ENCODE measurements around the gene ABCC1. TPM values are rescaled to one million over a fixed set of nuclear protein-coding genes. Genes with fewer than 3 reads are reported as not detected.

The ABCC1 gene
- total RNA-seq, 2 experiments from 2014 or later: 42.9 to 44.8 TPM

- TF ChIP-seq, protein P1, sequence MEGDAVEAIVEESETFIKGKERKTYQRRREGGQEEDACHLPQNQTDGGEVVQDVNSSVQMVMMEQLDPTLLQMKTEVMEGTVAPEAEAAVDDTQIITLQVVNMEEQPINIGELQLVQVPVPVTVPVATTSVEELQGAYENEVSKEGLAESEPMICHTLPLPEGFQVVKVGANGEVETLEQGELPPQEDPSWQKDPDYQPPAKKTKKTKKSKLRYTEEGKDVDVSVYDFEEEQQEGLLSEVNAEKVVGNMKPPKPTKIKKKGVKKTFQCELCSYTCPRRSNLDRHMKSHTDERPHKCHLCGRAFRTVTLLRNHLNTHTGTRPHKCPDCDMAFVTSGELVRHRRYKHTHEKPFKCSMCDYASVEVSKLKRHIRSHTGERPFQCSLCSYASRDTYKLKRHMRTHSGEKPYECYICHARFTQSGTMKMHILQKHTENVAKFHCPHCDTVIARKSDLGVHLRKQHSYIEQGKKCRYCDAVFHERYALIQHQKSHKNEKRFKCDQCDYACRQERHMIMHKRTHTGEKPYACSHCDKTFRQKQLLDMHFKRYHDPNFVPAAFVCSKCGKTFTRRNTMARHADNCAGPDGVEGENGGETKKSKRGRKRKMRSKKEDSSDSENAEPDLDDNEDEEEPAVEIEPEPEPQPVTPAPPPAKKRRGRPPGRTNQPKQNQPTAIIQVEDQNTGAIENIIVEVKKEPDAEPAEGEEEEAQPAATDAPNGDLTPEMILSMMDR (IDR thresholded peaks at IDR 0.05): no peak
- ATAC-seq (ENCODE audit: poor library complexity) (no peak), DNase-seq (no peak)
- ChIA-PET CTCF (no interaction called here), POLR2A (no interaction called here)
- Mint-ChIP-seq H3K4me1 (ENCODE audit: low read depth) (peaks cover 43% of the 10 kb centered on the region), H3K4me3 (no peak overlapping the region), H3K27ac (no peak overlapping the region), H3K27me3 (no peaks in the 10 kb centered on the region), H3K9me3 (peaks cover 5% of the 10 kb centered on the region), H3K36me3 (ENCODE audit: low read depth) (peaks cover 76% of the 10 kb centered on the region)
- peaks cover 7 to 13% of the 10 kb centered on the region in 2 experiments for H3K9me3 ChIP-seq (ENCODE audit: control insufficient read depth in 1 of 2, insufficient read depth in 1 of 2, low read length in 2 of 2)
- H3K4me3 ChIP-seq (ENCODE audit: low read length): no peak overlapping the region
- peaks cover 10% of the 10 kb centered on the region for H3K4me1 ChIP-seq (ENCODE audit: insufficient read depth, low read length)
- no peaks in the 10 kb centered on the region for H3K27me3 ChIP-seq (ENCODE audit: control insufficient read depth in 1 of 2, insufficient read depth in 2 of 2, low read length in 2 of 2)
- H3K36me3 ChIP-seq (ENCODE audit: insufficient read depth, low read length): peaks cover 27% of the 10 kb centered on the region
- intact Hi-C loops (cut with DNase I, micrococcal nuclease): no loop called here
- no peak overlapping the region for H3K27ac ChIP-seq (ENCODE audit: low read depth in 1 of 2, low read length in 2 of 2)
Observed at GRCh38 chr16:15973421-15973820, 24.0 kb downstream of the ABCC1 start.

DNA sequence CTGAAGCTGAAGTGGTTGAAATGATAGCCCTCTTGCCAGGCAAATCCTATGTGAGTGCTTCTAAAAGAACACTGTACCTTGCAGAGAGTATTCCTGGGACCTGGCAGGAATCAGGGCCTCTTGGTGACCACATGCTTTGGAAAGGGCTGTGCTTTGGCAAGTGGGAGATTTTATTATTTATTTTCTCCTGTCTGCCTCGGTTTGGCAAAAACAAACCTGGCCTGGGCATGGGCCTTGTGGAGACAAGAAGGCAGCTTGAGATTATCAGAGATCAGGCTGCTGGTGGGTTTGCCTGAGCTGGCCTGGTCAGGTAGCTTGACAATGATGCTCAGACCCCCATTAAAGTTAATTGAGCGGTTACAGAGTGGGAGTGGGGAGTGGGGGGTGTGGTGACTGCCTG lies 24.6 kb downstream of the ABCC1 start:
- H3K27me3 ChIP-seq (ENCODE audit: control insufficient read depth in 1 of 2, insufficient read depth in 2 of 2, low read length in 2 of 2): no peaks in the 10 kb centered on the region
- H3K4me3 Mint-ChIP-seq: no peak overlapping the region
- CTCF ChIA-PET: no interaction called here
- peaks cover 10% of the 10 kb centered on the region for H3K4me1 ChIP-seq (ENCODE audit: insufficient read depth, low read length)
- H3K36me3 Mint-ChIP-seq (ENCODE audit: low read depth): peaks cover 83% of the 10 kb centered on the region
- H3K4me3 ChIP-seq (ENCODE audit: low read length): no peak overlapping the region
- H3K27ac ChIP-seq (ENCODE audit: low read depth in 1 of 2, low read length in 2 of 2): no peak overlapping the region
- peaks cover 27% of the 10 kb centered on the region for H3K36me3 ChIP-seq (ENCODE audit: insufficient read depth, low read length)
- H3K27me3 Mint-ChIP-seq: no peaks in the 10 kb centered on the region
- H3K9me3 Mint-ChIP-seq: peaks cover 8% of the 10 kb centered on the region
- peaks cover 46% of the 10 kb centered on the region for H3K4me1 Mint-ChIP-seq (ENCODE audit: low read depth)
- POLR2A ChIA-PET: no interaction called here
- TF ChIP-seq, protein P1 (IDR thresholded peaks at IDR 0.05): no peak
- intact Hi-C loops (cut with DNase I, micrococcal nuclease): no loop called here
- H3K27ac Mint-ChIP-seq: no peak overlapping the region
- no peak for DNase-seq
- H3K9me3 ChIP-seq (ENCODE audit: control insufficient read depth in 1 of 2, insufficient read depth in 1 of 2, low read length in 2 of 2): peaks cover 7 to 18% of the 10 kb centered on the region in 2 experiments
- ATAC-seq (ENCODE audit: poor library complexity): no peak

- ChIA-PET POLR2A (no interaction called here), CTCF (no interaction called here)
- Histone ChIP-seq H3K4me1 (ENCODE audit: insufficient read depth, low read length) (peaks cover 5% of the 10 kb centered on the region), H3K27me3 (ENCODE audit: control insufficient read depth in 1 of 2, insufficient read depth in 2 of 2, low read length in 2 of 2) (no peaks in the 10 kb centered on the region), H3K9me3 (ENCODE audit: control insufficient read depth in 1 of 2, insufficient read depth in 1 of 2, low read length in 2 of 2) (peaks cover 7 to 18% of the 10 kb centered on the region in 2 experiments), H3K36me3 (ENCODE audit: insufficient read depth, low read length) (peaks cover 21% of the 10 kb centered on the region), H3K4me3 (ENCODE audit: low read length) (no peak overlapping the region), H3K27ac (ENCODE audit: low read depth in 1 of 2, low read length in 2 of 2) (no peak overlapping the region)
- peaks cover 48% of the 10 kb centered on the region for H3K4me1 Mint-ChIP-seq (ENCODE audit: low read depth)
- ATAC-seq (ENCODE audit: poor library complexity) (no peak), DNase-seq (no peak)
- intact Hi-C loops (cut with DNase I, micrococcal nuclease): no loop called here
- no peak overlapping the region for H3K27ac Mint-ChIP-seq
- H3K27me3 Mint-ChIP-seq: no peaks in the 10 kb centered on the region
- TF ChIP-seq, protein P1 (IDR thresholded peaks at IDR 0.05): no peak
- no peak overlapping the region for H3K4me3 Mint-ChIP-seq
- peaks cover 91% of the 10 kb centered on the region for H3K36me3 Mint-ChIP-seq (ENCODE audit: low read depth)
- peaks cover 13% of the 10 kb centered on the region for H3K9me3 Mint-ChIP-seq
Observed at GRCh38 chr16:15975172-15975571, 25.8 kb downstream of the ABCC1 start.

All from CD4-positive, alpha-beta T cell (primary cell).